Skeletal muscle satellite cell (primary cell): Measurements from ENCODE around the gene DPYD.

Experiments used
- H3K27me3 ChIP-seq: 2 replicates; pipeline ENCODE4 v1.7.0; 2013; ENCODE audit warnings: low read length; ENCODE audit not compliant: control insufficient read depth, insufficient read depth
- H3K36me3 ChIP-seq: 2 replicates; pipeline ENCODE4 v1.7.0; 2013; ENCODE audit warnings: mild to moderate bottlenecking, control low read depth, low read length; ENCODE audit not compliant: insufficient read depth
- H3K4me1 ChIP-seq: 2 replicates; pipeline ENCODE4 v1.7.0; 2013; ENCODE audit warnings: low read length; ENCODE audit not compliant: control insufficient read depth, insufficient read depth
- H3K4me2 ChIP-seq: 2 replicates; pipeline ENCODE4 v1.7.0; 2013; ENCODE audit warnings: mild to moderate bottlenecking, low read length
- H3K4me3 ChIP-seq: 2 replicates; pipeline ENCODE4 v1.7.0; 2013; ENCODE audit warnings: low read length
- H3K9ac ChIP-seq: 2 replicates; pipeline ENCODE4 v1.7.0; 2013; ENCODE audit warnings: mild to moderate bottlenecking, low read depth, low read length, moderate library complexity
- H3K9me3 ChIP-seq: replicated peaks from 2 replicates; pipeline ENCODE4 v1.7.0; 2013; ENCODE audit warnings: mild to moderate bottlenecking, control low read depth, low read length

DPYD gene

GRCh38 chr1:97634758-97635157 is 286.1 kb downstream of the DPYD start:
- H3K9me3 ChIP-seq: no peaks in the 10 kb centered on the region
- no peak overlapping the region for H3K4me3 ChIP-seq
- no peaks in the 10 kb centered on the region for H3K36me3 ChIP-seq
- no peak overlapping the region for H3K9ac ChIP-seq
- no peaks in the 10 kb centered on the region for H3K27me3 ChIP-seq
- no peak overlapping the region for H3K4me2 ChIP-seq
- peaks cover 12% of the 10 kb centered on the region for H3K4me1 ChIP-seq

GRCh38 chr1:97632776-97633175 is 288.1 kb downstream of the DPYD start:
- Histone ChIP-seq H3K9ac (no peak overlapping the region), H3K4me3 (no peak overlapping the region), H3K4me2 (no peak overlapping the region)

GRCh38 chr1:97632075-97632474 is 288.8 kb downstream of the DPYD start:
- Histone ChIP-seq H3K4me1 (peaks cover 12% of the 10 kb centered on the region), H3K27me3 (no peaks in the 10 kb centered on the region), H3K9ac (no peak overlapping the region), H3K4me2 (no peak overlapping the region), H3K36me3 (no peaks in the 10 kb centered on the region), H3K4me3 (no peak overlapping the region), H3K9me3 (no peaks in the 10 kb centered on the region)

More at GRCh38 chr1:97632776-97633175, 288.1 kb downstream of the DPYD start:
- Histone ChIP-seq H3K9me3 (no peaks in the 10 kb centered on the region), H3K4me1 (peaks cover 12% of the 10 kb centered on the region), H3K27me3 (no peaks in the 10 kb centered on the region), H3K36me3 (no peaks in the 10 kb centered on the region)

DNA sequence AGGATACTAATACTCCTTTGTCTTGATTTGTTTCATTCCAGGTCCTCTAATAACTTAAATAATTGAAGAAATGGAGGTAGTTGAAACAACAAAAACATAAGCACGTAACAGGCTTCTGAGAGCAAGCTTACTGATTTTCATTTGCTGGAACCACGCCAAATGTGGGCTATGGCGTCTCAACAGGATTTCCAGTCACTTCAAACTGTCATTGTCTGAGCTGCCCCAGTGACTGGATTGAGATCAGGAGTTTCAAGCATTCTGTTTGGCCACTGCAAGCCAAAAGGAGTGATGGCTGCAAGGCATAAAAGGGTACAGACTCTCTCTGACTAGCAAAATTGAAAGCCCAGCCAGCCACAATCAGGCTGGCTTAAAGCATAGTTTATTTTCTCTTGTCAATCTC is 289.9 kb downstream of the DPYD start:
- Histone ChIP-seq H3K4me3 (no peak overlapping the region), H3K36me3 (no peaks in the 10 kb centered on the region), H3K4me1 (peaks cover 12% of the 10 kb centered on the region), H3K4me2 (no peak overlapping the region), H3K9ac (no peak overlapping the region), H3K9me3 (no peaks in the 10 kb centered on the region), H3K27me3 (no peaks in the 10 kb centered on the region)

- Histone ChIP-seq H3K4me3 (no peak overlapping the region), H3K36me3 (no peaks in the 10 kb centered on the region), H3K4me1 (peaks cover 12% of the 10 kb centered on the region), H3K27me3 (no peaks in the 10 kb centered on the region), H3K9ac (no peak overlapping the region), H3K4me2 (no peak overlapping the region), H3K9me3 (no peaks in the 10 kb centered on the region)
Observed at GRCh38 chr1:97630281-97630680, 290.6 kb downstream of the DPYD start.

DNA sequence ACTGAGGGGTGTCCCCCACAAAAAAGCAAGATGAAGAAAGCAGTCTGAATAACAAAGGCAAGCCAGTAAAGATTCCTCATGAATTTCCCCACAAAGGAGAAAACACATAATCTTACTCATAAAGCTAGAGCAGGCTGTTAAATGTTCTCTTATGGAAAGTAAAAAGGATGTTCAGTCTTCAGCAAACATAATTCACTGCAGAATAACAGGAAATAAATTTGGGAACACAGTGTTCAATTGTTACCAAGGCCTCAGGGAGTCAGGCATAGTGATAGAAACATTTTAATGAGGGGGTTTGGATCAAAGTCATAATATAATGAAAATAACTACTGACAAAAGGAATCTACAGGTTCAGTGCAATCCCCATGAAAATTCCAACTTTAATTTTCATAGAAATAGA is 297.6 kb downstream of the DPYD start:
- peaks cover 20% of the 10 kb centered on the region for H3K4me1 ChIP-seq
- H3K4me3 ChIP-seq: no peak overlapping the region
- H3K27me3 ChIP-seq: no peaks in the 10 kb centered on the region
- no peaks in the 10 kb centered on the region for H3K36me3 ChIP-seq
- no peak overlapping the region for H3K4me2 ChIP-seq
- H3K9ac ChIP-seq: no peak overlapping the region
- no peaks in the 10 kb centered on the region for H3K9me3 ChIP-seq

DNA sequence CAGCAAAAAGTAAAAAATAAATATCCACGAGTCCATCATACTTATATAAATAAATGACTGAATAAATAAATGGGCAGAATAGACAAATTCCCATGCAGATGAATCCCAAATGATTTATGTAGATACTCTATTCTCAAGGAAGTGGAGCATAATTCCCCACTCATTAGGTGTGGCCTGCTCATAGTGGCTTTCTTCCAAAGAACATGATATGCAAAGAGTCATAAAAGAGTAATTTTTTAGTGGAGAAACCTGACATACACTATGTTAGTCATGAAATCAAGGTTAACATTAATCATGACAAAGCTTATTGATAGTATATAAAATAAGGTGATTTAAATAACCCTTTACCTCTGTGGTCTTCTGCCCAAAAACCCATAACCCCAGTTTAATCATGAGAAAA is 298.9 kb downstream of the DPYD start:
- no peaks in the 10 kb centered on the region for H3K9me3 ChIP-seq
- no peaks in the 10 kb centered on the region for H3K36me3 ChIP-seq
- no peak overlapping the region for H3K9ac ChIP-seq
- peaks cover 20% of the 10 kb centered on the region for H3K4me1 ChIP-seq
- H3K4me3 ChIP-seq: no peak overlapping the region
- no peaks in the 10 kb centered on the region for H3K27me3 ChIP-seq
- no peak overlapping the region for H3K4me2 ChIP-seq

- no peak overlapping the region for H3K4me2 ChIP-seq
- no peaks in the 10 kb centered on the region for H3K9me3 ChIP-seq
- H3K4me3 ChIP-seq: no peak overlapping the region
- no peaks in the 10 kb centered on the region for H3K36me3 ChIP-seq
- no peaks in the 10 kb centered on the region for H3K27me3 ChIP-seq
- H3K4me1 ChIP-seq: peaks cover 20% of the 10 kb centered on the region
- H3K9ac ChIP-seq: no peak overlapping the region
Observed at GRCh38 chr1:97619706-97620105, 301.1 kb downstream of the DPYD start.

DNA sequence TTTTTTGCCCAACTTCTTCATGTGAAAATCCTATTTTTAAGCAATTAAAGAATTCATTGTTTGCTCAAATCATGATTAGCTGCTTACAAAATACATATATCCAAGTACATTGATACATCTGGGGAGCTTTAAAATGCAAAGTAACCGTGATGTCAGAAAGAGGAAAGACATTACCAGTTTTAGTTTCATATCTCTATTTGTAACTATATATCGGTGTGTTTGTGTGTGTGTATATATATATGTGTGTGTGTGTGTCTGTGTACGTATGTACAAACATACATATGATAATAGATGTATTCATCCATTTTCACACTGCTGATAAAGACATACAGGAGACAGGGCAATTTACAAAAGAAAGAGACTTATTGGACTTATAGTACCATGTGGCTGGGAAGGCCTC is 310.1 kb downstream of the DPYD start:
- H3K9me3 ChIP-seq: no peaks in the 10 kb centered on the region

DNA sequence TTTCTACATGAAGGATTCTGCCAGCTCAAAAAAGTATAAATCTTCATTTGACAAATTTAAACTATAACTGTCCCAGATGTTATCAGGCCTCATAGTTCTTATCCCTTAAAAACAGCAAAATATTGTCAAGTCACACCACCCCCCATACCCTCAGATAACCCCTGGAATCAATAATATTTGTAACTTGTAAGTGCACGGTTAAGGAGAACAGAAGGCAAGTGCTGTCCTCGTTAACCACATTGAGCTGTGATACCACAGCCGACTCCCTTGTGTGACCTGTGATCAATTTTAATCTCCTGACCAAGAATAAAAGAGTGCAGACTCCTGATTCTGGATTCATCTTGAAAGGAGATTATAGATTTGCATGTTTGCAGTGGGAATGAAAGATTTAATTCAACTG is 310.7 kb downstream of the DPYD start:
- no peak overlapping the region for H3K4me2 ChIP-seq

More for the DNA sequence above, 310.1 kb downstream of the DPYD start:
- Histone ChIP-seq H3K27me3 (no peaks in the 10 kb centered on the region), H3K4me1 (no peaks in the 10 kb centered on the region), H3K9ac (no peak overlapping the region), H3K4me3 (no peak overlapping the region), H3K4me2 (no peak overlapping the region), H3K36me3 (no peaks in the 10 kb centered on the region)

GRCh38 chr1:97608272-97608671 is 312.6 kb downstream of the DPYD start:
- Histone ChIP-seq H3K36me3 (no peaks in the 10 kb centered on the region), H3K4me1 (no peaks in the 10 kb centered on the region), H3K4me3 (no peak overlapping the region), H3K27me3 (no peaks in the 10 kb centered on the region), H3K9me3 (no peaks in the 10 kb centered on the region), H3K9ac (no peak overlapping the region), H3K4me2 (no peak overlapping the region)

More for the DNA sequence above, 310.7 kb downstream of the DPYD start:
- H3K36me3 ChIP-seq: no peaks in the 10 kb centered on the region
- no peaks in the 10 kb centered on the region for H3K4me1 ChIP-seq
- no peak overlapping the region for H3K4me3 ChIP-seq
- no peaks in the 10 kb centered on the region for H3K27me3 ChIP-seq
- no peaks in the 10 kb centered on the region for H3K9me3 ChIP-seq
- H3K9ac ChIP-seq: no peak overlapping the region

GRCh38 chr1:97603776-97604175 is 317.1 kb downstream of the DPYD start:
- Histone ChIP-seq H3K27me3 (no peaks in the 10 kb centered on the region), H3K36me3 (no peaks in the 10 kb centered on the region), H3K9ac (no peak overlapping the region), H3K4me1 (no peaks in the 10 kb centered on the region), H3K4me3 (no peak overlapping the region), H3K4me2 (no peak overlapping the region), H3K9me3 (no peaks in the 10 kb centered on the region)
